ENCODE data around the gene CDR2L. TPM values are rescaled to one million over a fixed set of nuclear protein-coding genes. Genes with fewer than 3 reads are reported as not detected.

The CDR2L gene
- polyA plus RNA-seq, 1 of the 3 experiments (the other 2 are of a cell fraction), result 21.2 TPM

DNA sequence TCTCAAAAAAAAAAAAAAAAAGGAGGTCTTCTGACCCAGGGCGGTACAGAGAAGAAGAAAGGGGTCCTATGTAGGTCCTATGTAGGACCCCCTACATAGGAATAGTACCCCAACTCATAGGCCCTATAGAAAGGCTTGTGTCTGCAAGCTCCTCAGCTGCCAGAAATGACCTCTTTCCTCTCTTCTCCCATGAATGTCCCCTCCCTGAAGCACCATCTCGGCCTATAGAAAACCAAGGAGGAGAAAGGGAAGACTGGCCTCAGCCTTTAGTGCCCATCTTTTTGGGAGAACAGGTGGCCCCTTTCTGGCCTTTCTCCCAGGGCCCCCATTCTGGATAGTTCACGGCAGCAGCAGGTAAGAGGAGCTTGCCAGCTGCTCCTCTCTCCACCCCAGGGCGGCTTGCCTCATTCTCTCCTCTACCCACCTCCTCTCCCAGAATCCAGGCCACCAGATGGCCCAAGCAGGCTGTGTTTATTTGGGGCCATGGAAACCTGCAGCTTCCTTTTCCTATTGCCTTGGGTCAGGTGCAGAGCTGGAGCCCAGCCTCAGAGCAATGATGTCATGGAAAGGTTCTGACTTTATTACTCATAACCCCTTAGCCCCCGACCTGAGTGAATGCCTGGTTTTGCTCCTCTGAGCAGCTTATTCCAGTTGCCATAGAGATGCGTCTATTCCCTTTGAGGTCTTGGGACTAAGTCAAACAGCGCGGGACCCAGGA, 23.4 kb downstream of the CDR2L start (continued):
- TF ChIP-seq, protein P1, sequence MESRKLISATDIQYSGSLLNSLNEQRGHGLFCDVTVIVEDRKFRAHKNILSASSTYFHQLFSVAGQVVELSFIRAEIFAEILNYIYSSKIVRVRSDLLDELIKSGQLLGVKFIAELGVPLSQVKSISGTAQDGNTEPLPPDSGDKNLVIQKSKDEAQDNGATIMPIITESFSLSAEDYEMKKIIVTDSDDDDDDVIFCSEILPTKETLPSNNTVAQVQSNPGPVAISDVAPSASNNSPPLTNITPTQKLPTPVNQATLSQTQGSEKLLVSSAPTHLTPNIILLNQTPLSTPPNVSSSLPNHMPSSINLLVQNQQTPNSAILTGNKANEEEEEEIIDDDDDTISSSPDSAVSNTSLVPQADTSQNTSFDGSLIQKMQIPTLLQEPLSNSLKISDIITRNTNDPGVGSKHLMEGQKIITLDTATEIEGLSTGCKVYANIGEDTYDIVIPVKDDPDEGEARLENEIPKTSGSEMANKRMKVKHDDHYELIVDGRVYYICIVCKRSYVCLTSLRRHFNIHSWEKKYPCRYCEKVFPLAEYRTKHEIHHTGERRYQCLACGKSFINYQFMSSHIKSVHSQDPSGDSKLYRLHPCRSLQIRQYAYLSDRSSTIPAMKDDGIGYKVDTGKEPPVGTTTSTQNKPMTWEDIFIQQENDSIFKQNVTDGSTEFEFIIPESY (IDR thresholded peaks at IDR 0.05; ENCODE audit: borderline replicate concordance, low read depth), result no peak
- TF ChIP-seq ELF1 (IDR thresholded peaks at IDR 0.05), result no peak
- no peak for TF ChIP-seq POLR2AphosphoS5 (IDR thresholded peaks at IDR 0.05; ENCODE audit: low read depth, low read length)
- TF ChIP-seq JUND (IDR thresholded peaks at IDR 0.05), result no peak
- TF ChIP-seq TEAD4 (IDR thresholded peaks at IDR 0.05; ENCODE audit: borderline replicate concordance, insufficient read depth), result no peak
- no peak for TF ChIP-seq NFIC (IDR thresholded peaks at IDR 0.05; ENCODE audit: borderline replicate concordance)
- TF ChIP-seq SMC3 (IDR thresholded peaks at IDR 0.05; ENCODE audit: low read depth, low read length), result peak; percentile 25; the same call in 1 of the 2 replicates
- TF ChIP-seq FOXM1 (IDR thresholded peaks at IDR 0.05; ENCODE audit: low read depth), result no peak
- TF ChIP-seq FOXJ3 (CRISPR knock-in tag; IDR thresholded peaks at IDR 0.05), result peak; percentile 42; the same call in 1 of the 2 replicates
- TF ChIP-seq RAD21 (IDR thresholded peaks at IDR 0.05; ENCODE audit: low read length), result peak; percentile 54
- no peak for TF ChIP-seq MEF2A (IDR thresholded peaks at IDR 0.05; ENCODE audit: borderline replicate concordance, low read depth)
- TF ChIP-seq, protein P2, sequence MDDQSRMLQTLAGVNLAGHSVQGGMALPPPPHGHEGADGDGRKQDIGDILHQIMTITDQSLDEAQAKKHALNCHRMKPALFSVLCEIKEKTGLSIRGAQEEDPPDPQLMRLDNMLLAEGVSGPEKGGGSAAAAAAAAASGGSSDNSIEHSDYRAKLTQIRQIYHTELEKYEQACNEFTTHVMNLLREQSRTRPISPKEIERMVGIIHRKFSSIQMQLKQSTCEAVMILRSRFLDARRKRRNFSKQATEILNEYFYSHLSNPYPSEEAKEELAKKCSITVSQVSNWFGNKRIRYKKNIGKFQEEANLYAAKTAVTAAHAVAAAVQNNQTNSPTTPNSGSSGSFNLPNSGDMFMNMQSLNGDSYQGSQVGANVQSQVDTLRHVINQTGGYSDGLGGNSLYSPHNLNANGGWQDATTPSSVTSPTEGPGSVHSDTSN (IDR thresholded peaks at IDR 0.05), result no peak
- TF ChIP-seq MXI1 (IDR thresholded peaks at IDR 0.05; ENCODE audit: low read depth, low read length), result peak; percentile 66; the same call in 1 of the 2 replicates
- TF ChIP-seq, protein P3, sequence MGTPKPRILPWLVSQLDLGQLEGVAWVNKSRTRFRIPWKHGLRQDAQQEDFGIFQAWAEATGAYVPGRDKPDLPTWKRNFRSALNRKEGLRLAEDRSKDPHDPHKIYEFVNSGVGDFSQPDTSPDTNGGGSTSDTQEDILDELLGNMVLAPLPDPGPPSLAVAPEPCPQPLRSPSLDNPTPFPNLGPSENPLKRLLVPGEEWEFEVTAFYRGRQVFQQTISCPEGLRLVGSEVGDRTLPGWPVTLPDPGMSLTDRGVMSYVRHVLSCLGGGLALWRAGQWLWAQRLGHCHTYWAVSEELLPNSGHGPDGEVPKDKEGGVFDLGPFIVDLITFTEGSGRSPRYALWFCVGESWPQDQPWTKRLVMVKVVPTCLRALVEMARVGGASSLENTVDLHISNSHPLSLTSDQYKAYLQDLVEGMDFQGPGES (IDR thresholded peaks at IDR 0.05; ENCODE audit: low read depth, low read length), result no peak
- TF ChIP-seq SIN3A (IDR thresholded peaks at IDR 0.05; ENCODE audit: borderline replicate concordance, low read depth, low read length), result no peak
- peak; percentile 76 for TF ChIP-seq CHD2 (IDR thresholded peaks at IDR 0.05; ENCODE audit: low read length, partially characterized antibody)
- no peak for TF ChIP-seq EZH2phosphoT487 (IDR thresholded peaks at IDR 0.05; ENCODE audit: borderline replicate concordance, low read depth)
- peak in 1 of 2 experiments; percentile 69; a peak in 1 of 4 replicates for TF ChIP-seq EP300 (IDR thresholded peaks at IDR 0.05; ENCODE audit: borderline replicate concordance in 1 of 2, low read depth in 1 of 2, low read length in 1 of 2)
- TF ChIP-seq, protein P4, sequence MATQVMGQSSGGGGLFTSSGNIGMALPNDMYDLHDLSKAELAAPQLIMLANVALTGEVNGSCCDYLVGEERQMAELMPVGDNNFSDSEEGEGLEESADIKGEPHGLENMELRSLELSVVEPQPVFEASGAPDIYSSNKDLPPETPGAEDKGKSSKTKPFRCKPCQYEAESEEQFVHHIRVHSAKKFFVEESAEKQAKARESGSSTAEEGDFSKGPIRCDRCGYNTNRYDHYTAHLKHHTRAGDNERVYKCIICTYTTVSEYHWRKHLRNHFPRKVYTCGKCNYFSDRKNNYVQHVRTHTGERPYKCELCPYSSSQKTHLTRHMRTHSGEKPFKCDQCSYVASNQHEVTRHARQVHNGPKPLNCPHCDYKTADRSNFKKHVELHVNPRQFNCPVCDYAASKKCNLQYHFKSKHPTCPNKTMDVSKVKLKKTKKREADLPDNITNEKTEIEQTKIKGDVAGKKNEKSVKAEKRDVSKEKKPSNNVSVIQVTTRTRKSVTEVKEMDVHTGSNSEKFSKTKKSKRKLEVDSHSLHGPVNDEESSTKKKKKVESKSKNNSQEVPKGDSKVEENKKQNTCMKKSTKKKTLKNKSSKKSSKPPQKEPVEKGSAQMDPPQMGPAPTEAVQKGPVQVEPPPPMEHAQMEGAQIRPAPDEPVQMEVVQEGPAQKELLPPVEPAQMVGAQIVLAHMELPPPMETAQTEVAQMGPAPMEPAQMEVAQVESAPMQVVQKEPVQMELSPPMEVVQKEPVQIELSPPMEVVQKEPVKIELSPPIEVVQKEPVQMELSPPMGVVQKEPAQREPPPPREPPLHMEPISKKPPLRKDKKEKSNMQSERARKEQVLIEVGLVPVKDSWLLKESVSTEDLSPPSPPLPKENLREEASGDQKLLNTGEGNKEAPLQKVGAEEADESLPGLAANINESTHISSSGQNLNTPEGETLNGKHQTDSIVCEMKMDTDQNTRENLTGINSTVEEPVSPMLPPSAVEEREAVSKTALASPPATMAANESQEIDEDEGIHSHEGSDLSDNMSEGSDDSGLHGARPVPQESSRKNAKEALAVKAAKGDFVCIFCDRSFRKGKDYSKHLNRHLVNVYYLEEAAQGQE (IDR thresholded peaks at IDR 0.05; ENCODE audit: low read depth, low read length), result no peak
- TF ChIP-seq, protein P5, sequence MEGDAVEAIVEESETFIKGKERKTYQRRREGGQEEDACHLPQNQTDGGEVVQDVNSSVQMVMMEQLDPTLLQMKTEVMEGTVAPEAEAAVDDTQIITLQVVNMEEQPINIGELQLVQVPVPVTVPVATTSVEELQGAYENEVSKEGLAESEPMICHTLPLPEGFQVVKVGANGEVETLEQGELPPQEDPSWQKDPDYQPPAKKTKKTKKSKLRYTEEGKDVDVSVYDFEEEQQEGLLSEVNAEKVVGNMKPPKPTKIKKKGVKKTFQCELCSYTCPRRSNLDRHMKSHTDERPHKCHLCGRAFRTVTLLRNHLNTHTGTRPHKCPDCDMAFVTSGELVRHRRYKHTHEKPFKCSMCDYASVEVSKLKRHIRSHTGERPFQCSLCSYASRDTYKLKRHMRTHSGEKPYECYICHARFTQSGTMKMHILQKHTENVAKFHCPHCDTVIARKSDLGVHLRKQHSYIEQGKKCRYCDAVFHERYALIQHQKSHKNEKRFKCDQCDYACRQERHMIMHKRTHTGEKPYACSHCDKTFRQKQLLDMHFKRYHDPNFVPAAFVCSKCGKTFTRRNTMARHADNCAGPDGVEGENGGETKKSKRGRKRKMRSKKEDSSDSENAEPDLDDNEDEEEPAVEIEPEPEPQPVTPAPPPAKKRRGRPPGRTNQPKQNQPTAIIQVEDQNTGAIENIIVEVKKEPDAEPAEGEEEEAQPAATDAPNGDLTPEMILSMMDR (IDR thresholded peaks at IDR 0.05), result no peak
- TF ChIP-seq TCF12 (IDR thresholded peaks at IDR 0.05), result no peak
